Measurements from ENCODE around the gene ADPRHL1.

ADPRHL1 gene

DNA sequence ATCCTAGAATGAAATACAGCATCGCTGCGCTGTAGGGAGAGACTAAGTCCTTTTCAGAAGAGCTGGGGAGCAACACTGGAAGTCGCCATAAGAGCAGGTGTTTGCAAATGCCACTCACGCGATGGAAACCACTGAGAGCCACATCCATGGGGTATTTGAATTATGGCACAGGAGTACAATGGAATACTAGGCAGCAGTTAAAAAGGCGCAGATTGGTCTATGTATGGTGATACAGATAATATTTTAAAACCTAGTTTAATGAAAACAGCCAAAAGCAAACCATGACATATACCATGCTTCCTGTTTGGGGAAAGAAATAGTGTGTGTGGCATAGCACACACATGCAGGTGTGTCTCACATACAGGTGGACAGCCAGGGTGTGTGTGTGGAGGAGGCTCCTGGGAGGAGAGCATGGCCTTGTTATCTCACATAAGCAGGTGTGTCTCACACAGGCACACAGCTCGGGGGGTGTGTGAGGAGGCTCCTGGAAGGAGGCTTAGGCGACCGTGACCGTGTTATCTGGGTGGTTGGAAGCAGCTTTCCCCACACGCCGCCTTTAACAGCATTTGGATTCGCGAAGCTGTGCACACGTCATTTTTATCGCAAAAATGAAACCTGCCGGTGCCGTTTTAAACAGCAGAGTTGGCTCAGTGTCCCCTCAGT lies 33.6 kb downstream of the ADPRHL1 start:
- TF ChIP-seq, protein P1, sequence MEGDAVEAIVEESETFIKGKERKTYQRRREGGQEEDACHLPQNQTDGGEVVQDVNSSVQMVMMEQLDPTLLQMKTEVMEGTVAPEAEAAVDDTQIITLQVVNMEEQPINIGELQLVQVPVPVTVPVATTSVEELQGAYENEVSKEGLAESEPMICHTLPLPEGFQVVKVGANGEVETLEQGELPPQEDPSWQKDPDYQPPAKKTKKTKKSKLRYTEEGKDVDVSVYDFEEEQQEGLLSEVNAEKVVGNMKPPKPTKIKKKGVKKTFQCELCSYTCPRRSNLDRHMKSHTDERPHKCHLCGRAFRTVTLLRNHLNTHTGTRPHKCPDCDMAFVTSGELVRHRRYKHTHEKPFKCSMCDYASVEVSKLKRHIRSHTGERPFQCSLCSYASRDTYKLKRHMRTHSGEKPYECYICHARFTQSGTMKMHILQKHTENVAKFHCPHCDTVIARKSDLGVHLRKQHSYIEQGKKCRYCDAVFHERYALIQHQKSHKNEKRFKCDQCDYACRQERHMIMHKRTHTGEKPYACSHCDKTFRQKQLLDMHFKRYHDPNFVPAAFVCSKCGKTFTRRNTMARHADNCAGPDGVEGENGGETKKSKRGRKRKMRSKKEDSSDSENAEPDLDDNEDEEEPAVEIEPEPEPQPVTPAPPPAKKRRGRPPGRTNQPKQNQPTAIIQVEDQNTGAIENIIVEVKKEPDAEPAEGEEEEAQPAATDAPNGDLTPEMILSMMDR (conservative IDR thresholded peaks at IDR 0.05; ENCODE audit: low read depth), result no peak
- POLR2A ChIA-PET (ENCODE audit: low non-redundant PET), result no interaction called here
- CTCF ChIA-PET, result no interaction called here

GRCh38 chr13:113418722-113419049 lies 34.6 kb downstream of the ADPRHL1 start:
- CTCF ChIA-PET, result no interaction called here
- POLR2A ChIA-PET (ENCODE audit: low non-redundant PET), result no interaction called here
- H3K27ac ChIP-seq, result no peak overlapping the region
- TF ChIP-seq, protein P1 (conservative IDR thresholded peaks at IDR 0.05; ENCODE audit: low read depth), result no peak
- DNase-seq (ENCODE audit: low spot score), result no peak

More for the DNA sequence above, 33.6 kb downstream of the ADPRHL1 start:
- H3K27ac ChIP-seq, result no peak overlapping the region
- no peak for DNase-seq (ENCODE audit: low spot score)

DNA sequence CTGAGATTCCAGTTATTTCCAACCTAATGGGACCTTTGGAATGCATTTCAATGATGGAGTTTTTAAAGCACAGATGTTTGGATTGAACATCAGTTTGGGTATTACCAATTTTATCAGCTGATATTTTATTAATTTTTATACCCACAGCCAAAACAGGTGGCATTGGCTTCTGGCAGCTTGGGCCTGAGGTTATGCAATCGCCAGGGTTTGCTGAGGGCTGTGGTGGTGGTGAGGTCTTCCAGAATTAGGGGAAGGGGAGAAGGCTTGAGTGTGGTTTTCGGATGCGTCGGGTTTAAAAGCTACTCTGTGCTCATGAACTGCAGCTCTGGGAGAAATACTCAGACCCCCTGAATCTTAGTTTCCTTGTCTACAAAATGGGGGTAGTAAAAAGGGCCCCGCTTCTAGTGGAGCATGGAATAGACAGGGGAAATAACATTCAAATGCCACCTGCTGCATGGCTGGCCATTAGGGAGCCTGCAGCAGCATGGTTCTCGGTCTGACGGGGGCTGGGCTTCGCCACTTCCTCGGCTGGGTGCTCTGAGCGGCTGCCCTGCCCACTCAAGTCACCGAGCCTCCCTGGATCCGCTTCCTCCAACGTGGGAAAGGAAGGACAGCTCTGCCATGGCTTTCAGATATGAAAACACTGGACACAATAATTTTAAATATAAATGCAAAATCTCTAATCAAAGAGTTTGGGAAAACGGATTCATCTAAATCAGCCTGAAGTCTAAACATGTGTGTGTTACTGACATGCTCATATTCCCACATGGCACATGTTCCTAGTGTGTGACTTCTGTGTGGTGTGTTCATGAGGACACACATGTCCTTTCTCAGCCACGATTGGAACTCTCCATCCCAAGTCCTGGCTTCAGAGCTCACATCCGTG lies 35.2 kb downstream of the ADPRHL1 start:
- TF ChIP-seq, protein P1 (conservative IDR thresholded peaks at IDR 0.05; ENCODE audit: low read depth), result no peak
- POLR2A ChIA-PET (ENCODE audit: low non-redundant PET), result no interaction called here
- CTCF ChIA-PET, result no interaction called here
- H3K27ac ChIP-seq, result no peak overlapping the region
- no peak for DNase-seq (ENCODE audit: low spot score)

DNA sequence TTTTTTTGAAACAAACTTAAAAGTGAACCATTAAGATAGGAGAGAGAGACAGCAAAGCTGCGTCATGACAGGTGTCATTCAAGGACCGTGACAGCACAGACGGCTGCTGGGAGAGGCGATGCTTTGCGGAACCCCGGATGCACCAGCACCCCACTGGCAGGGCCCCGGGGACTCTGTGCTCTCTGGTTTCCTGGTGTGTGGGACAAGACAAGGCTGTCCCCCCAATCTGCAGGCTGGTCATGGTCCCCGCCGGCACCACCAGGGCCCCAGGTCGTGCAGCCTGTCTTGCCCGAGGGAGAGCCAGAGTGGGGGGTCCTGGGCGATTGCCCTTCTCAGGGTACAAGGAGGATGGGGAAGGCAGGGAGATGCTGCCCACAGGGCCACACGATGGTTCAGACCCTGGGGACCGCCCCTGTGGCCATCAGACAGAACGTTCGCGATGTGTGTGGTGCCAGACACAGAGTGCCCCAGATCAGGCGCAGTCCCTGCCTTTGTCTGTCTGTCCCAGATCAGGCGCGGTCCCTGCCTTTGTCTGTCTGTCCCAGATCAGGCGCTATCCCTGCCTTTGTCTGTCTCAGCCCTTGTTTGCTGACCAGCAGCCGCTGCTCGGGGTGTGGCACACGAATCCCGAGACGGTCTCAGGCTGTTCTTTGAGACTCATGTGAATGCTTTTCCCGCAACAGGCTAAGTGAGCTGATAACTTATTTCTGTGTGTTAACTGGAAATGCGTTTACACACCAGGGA lies 36.1 kb downstream of the ADPRHL1 start:
- no peak overlapping the region for H3K27ac ChIP-seq
- POLR2A ChIA-PET (ENCODE audit: low non-redundant PET), result no interaction called here
- TF ChIP-seq, protein P1 (conservative IDR thresholded peaks at IDR 0.05; ENCODE audit: low read depth), result no peak
- DNase-seq (ENCODE audit: low spot score), result no peak
- CTCF ChIA-PET, result no interaction called here

DNA sequence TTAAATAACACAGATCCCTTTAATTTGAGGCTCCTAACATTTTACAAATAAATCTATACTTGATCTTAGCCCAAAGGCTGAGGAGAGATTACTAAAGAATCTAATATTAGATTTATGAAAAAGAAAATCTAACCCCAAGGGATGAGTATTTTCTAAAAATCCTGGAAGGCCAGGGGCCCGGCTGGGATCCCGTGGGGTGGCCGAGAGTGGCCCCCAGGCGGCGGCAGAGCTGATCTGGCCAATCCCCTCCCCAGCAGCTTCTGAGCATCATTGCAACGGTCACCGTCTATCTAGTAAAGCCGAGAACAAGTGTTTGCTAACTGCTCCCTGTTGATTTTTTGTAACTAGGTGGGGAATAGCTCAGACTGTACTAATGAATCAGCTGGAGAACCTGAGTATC lies 37.5 kb downstream of the ADPRHL1 start:
- CTCF ChIA-PET, result no interaction called here
- TF ChIP-seq, protein P1 (conservative IDR thresholded peaks at IDR 0.05; ENCODE audit: low read depth), result no peak
- DNase-seq (ENCODE audit: low spot score), result no peak
- POLR2A ChIA-PET (ENCODE audit: low non-redundant PET), result no interaction called here
- no peak overlapping the region for H3K27ac ChIP-seq

DNA sequence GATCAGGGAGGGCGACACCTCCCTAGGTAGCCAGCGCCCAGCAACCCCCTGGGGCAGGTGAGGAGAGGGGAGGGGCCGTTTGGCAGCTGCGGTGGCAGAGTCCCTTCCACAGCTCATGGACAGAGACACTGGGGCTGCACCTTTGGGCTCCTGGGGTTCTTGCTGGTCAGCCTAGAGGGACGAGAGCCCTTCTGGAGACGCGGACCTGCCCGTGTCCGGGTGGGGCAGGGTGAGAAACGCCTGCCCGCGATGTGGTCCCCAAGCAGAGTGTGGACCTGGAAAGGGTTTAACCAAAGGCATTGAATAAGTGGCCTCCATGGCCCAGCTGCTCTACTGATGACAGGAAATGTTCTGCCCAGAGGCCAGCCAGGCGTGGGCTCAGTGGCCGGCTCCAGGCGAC lies 38.3 kb downstream of the ADPRHL1 start:
- ChIA-PET CTCF (no interaction called here), POLR2A (ENCODE audit: low non-redundant PET) (no interaction called here)
- TF ChIP-seq, protein P1 (conservative IDR thresholded peaks at IDR 0.05; ENCODE audit: low read depth), result no peak
- H3K27ac ChIP-seq, result no peak overlapping the region
- DNase-seq (ENCODE audit: low spot score), result no peak

Data from RWPE1 (cell line).